HG02571 (cell line): Measurements from ENCODE around the gene TMEM131.
A peak's percentile ranks its signal among the peaks of the same experiment; 100 is the strongest.

Experiments
- ATAC-seq: cut with Tn5 transposase; IDR thresholded peaks from one replicate; pipeline ENCODE4 v1.9.1; 2021; ENCODE audit warnings: mild to moderate bottlenecking, moderate library complexity; ENCODE audit not compliant: unreplicated experiment

Gene TMEM131

GRCh38 chr2:97819754-97820153 is 176.0 kb downstream of the TMEM131 start:
- no peak for ATAC-seq

- no peak for ATAC-seq
Measured at GRCh38 chr2:97816411-97816810, 179.3 kb downstream of the TMEM131 start.

GRCh38 chr2:97812931-97813330 is 182.8 kb downstream of the TMEM131 start:
- no peak for ATAC-seq

GRCh38 chr2:97808816-97809215 is 186.9 kb downstream of the TMEM131 start:
- no peak for ATAC-seq

GRCh38 chr2:97806738-97807618 is 188.8 kb downstream of the TMEM131 start:
- ATAC-seq = peak; percentile 70

GRCh38 chr2:97805776-97806175 is 190.0 kb downstream of the TMEM131 start:
- ATAC-seq = no peak

- no peak for ATAC-seq
Measured at GRCh38 chr2:97801028-97801427, 194.7 kb downstream of the TMEM131 start.

- ATAC-seq = no peak
Measured at GRCh38 chr2:97798416-97798815, 197.3 kb downstream of the TMEM131 start.

- no peak for ATAC-seq
Measured at GRCh38 chr2:97797355-97797754, 198.4 kb downstream of the TMEM131 start.

GRCh38 chr2:97796465-97797126 is 199.2 kb downstream of the TMEM131 start:
- ATAC-seq = no peak

GRCh38 chr2:97792416-97792815 is 203.3 kb downstream of the TMEM131 start:
- ATAC-seq = no peak

GRCh38 chr2:97788986-97789644 is 206.6 kb downstream of the TMEM131 start:
- ATAC-seq = no peak

- ATAC-seq = no peak
Measured at GRCh38 chr2:97785818-97786217, 209.9 kb downstream of the TMEM131 start.

GRCh38 chr2:97784953-97785352 is 210.8 kb downstream of the TMEM131 start:
- no peak for ATAC-seq

GRCh38 chr2:97781981-97782380 is 213.8 kb downstream of the TMEM131 start:
- no peak for ATAC-seq

- no peak for ATAC-seq
Measured at GRCh38 chr2:97779141-97779540, 216.6 kb downstream of the TMEM131 start.

- no peak for ATAC-seq
Measured at GRCh38 chr2:97775074-97775473, 220.7 kb downstream of the TMEM131 start.

- ATAC-seq = no peak
Measured at GRCh38 chr2:97774425-97774824, 221.3 kb downstream of the TMEM131 start.

- no peak for ATAC-seq
Measured at GRCh38 chr2:97770445-97770844, 225.3 kb downstream of the TMEM131 start.

- ATAC-seq = no peak
Measured at GRCh38 chr2:97769711-97770110, 226.0 kb downstream of the TMEM131 start.

- no peak for ATAC-seq
Measured at GRCh38 chr2:97769308-97769707, 226.4 kb downstream of the TMEM131 start.

GRCh38 chr2:97766567-97766966 is 229.2 kb downstream of the TMEM131 start:
- ATAC-seq = no peak
